Neutrophil (primary cell): ENCODE measurements around the gene SPECC1L.
A peak's percentile ranks its signal among the peaks of the same experiment; 100 is the strongest.

ENCODE experiments used
- H3K27ac ChIP-seq: fragments of 200-600 bp; sonication (generic); 2 replicates; pipeline ENCODE4 v1.5.1; 2016; ENCODE audit warnings: mild to moderate bottlenecking, moderate library complexity
- H3K27me3 ChIP-seq: fragments of 200-600 bp; sonication (generic); 2 replicates; pipeline ENCODE4 v1.6.0; 2016; ENCODE audit warnings: mild to moderate bottlenecking
- H3K36me3 ChIP-seq: fragments of 200-600 bp; sonication (generic); 2 replicates; pipeline ENCODE4 v1.5.1; 2017
- H3K4me1 ChIP-seq, 2 experiments: fragments of 200-600 bp in 1 of 2; sonication (generic) in 1 of 2; 1 replicate in 1 of 2; 2 replicates in 1 of 2; pipeline versions ENCODE4 v1.5.1 to v1.6.1; 2013 to 2016; ENCODE audit warnings: low read depth in 1 of 2, low read length in 1 of 2, mild to moderate bottlenecking in 1 of 2, moderate library complexity in 1 of 2; ENCODE audit not compliant: control insufficient read depth in 1 of 2, insufficient read depth in 1 of 2
- H3K4me3 ChIP-seq, 2 experiments: fragments of 200-600 bp in 1 of 2; sonication (generic) in 1 of 2; 1 replicate in 1 of 2; 2 replicates in 1 of 2; pipeline ENCODE4 v1.5.1; 2013 to 2016; ENCODE audit warnings: low read depth in 1 of 2, low read length in 1 of 2, mild to moderate bottlenecking in 1 of 2, moderate library complexity in 1 of 2
- H3K9me3 ChIP-seq: fragments of 200-600 bp; sonication (generic); 2 replicates; pipeline ENCODE4 v1.5.1; 2016
- TF ChIP-seq, protein P1 (sequence below): fragments of 200-600 bp; sonication (generic); IDR thresholded peaks from 2 replicates; pipeline ENCODE4 v1.5.1; 2016; ENCODE audit warnings: antibody characterized with exemption

Gene SPECC1L

DNA sequence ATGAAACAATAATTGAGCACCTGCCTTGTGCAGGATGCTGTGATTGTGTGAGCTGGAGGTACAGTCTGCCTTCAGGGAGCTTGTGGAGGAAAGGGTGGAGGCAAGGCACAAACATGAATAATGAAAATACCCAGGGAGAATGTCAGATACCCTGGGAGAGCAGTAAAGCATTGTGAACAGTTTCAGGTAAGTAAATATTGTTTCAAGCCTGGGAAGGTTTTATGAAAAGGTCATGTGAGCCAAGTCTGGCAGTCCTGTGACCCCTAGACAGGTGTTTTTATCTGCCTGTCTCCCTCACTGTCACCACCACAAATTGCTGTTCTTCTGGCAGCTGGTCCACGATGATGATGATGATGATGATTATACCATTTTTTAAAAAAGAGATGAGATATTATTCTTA is 32.0 kb downstream of the SPECC1L start:
- no peaks in the 10 kb centered on the region for H3K36me3 ChIP-seq
- H3K27ac ChIP-seq = peak overlapping the region; percentile 82
- no peaks in the 10 kb centered on the region for H3K9me3 ChIP-seq
- H3K4me3 ChIP-seq = no peak overlapping the region
- TF ChIP-seq, protein P1, sequence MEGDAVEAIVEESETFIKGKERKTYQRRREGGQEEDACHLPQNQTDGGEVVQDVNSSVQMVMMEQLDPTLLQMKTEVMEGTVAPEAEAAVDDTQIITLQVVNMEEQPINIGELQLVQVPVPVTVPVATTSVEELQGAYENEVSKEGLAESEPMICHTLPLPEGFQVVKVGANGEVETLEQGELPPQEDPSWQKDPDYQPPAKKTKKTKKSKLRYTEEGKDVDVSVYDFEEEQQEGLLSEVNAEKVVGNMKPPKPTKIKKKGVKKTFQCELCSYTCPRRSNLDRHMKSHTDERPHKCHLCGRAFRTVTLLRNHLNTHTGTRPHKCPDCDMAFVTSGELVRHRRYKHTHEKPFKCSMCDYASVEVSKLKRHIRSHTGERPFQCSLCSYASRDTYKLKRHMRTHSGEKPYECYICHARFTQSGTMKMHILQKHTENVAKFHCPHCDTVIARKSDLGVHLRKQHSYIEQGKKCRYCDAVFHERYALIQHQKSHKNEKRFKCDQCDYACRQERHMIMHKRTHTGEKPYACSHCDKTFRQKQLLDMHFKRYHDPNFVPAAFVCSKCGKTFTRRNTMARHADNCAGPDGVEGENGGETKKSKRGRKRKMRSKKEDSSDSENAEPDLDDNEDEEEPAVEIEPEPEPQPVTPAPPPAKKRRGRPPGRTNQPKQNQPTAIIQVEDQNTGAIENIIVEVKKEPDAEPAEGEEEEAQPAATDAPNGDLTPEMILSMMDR = no peak
- peaks cover 44 to 45% of the 10 kb centered on the region in 2 experiments for H3K4me1 ChIP-seq
- no peaks in the 10 kb centered on the region for H3K27me3 ChIP-seq

GRCh38 chr22:24303007-24303406 is 32.4 kb downstream of the SPECC1L start:
- Histone ChIP-seq H3K9me3 (no peaks in the 10 kb centered on the region), H3K4me3 (no peak overlapping the region), H3K27ac (peak overlapping the region; percentile 82), H3K36me3 (no peaks in the 10 kb centered on the region), H3K4me1 (peaks cover 44 to 45% of the 10 kb centered on the region in 2 experiments), H3K27me3 (no peaks in the 10 kb centered on the region)
- TF ChIP-seq, protein P1 = no peak

DNA sequence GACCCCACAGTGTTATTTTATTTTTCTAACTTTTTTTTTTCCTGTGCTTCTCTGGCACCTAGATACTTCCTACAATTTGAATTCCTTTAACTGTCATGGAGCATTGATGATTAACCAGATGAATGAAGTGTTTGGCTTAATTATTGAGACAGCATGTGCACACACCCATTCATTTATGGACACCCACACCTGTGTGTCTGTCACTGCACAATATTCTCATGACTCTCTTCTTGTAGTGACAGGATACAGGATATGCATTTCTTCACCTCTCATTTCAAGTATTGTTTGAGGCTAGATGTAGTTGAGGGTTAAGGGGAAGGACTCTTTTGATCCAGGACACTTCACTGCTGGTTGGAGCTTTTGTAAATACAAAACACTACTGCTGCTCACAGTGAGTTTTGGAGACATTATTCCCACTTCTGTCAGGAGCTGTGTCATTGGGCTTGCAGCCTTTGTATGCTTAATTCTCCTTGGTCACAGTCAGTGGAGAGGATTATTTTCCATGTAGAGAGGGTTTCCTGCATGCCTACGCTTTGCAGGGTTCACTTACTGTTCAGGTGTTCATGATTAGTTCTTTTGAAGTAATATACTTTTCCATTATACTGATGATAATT is 33.5 kb downstream of the SPECC1L start:
- no peaks in the 10 kb centered on the region for H3K27me3 ChIP-seq
- TF ChIP-seq, protein P1 = no peak

GRCh38 chr22:24305260-24305692 is 34.6 kb downstream of the SPECC1L start:
- H3K36me3 ChIP-seq = no peaks in the 10 kb centered on the region
- TF ChIP-seq, protein P1 = no peak
- peaks cover 44 to 45% of the 10 kb centered on the region in 2 experiments for H3K4me1 ChIP-seq
- peak overlapping the region; percentile 82 for H3K27ac ChIP-seq
- no peaks in the 10 kb centered on the region for H3K9me3 ChIP-seq
- H3K27me3 ChIP-seq = no peaks in the 10 kb centered on the region
- no peak overlapping the region for H3K4me3 ChIP-seq

More for the DNA sequence above, 33.5 kb downstream of the SPECC1L start:
- Histone ChIP-seq H3K36me3 (no peaks in the 10 kb centered on the region), H3K9me3 (no peaks in the 10 kb centered on the region), H3K4me1 (peaks cover 44 to 45% of the 10 kb centered on the region in 2 experiments), H3K4me3 (no peak overlapping the region), H3K27ac (peak overlapping the region; percentile 82)

GRCh38 chr22:24310969-24311368 is 40.3 kb downstream of the SPECC1L start:
- Histone ChIP-seq H3K27me3 (no peaks in the 10 kb centered on the region), H3K4me3 (no peak overlapping the region), H3K27ac (no peak overlapping the region), H3K4me1 (no peaks in the 10 kb centered on the region), H3K9me3 (no peaks in the 10 kb centered on the region), H3K36me3 (peaks cover 34% of the 10 kb centered on the region)
- TF ChIP-seq, protein P1 = no peak
